Right ventricle myocardium inferior (tissue), 1 donor: ENCODE measurements around the gene GPX4. TPM values are rescaled to one million over a fixed set of nuclear protein-coding genes. Genes with fewer than 3 reads are reported as not detected.
"Not testable (repeated sequence)": the region's sequence is repeated elsewhere in the genome, so short reads cannot be mapped to it uniquely, and the experiment has no call there.

Experiments
- ATAC-seq: fragments of 200-7000 bp; cut with Tn5 transposase; one replicate; pipeline ENCODE4 v1.9.1; 2020; ENCODE audit warnings: mild to moderate bottlenecking, moderate library complexity
- DNase-seq: peaks from one replicate; pipeline ENCODE4 v3.0.0; 2021; ENCODE audit errors: missing footprints
- intact Hi-C: fragments of 100-400 bp; cut with DNase I; formaldehyde crosslinking; loops from one replicate; pipeline ENCODE4 v1.11.0; 2022
- total RNA-seq: library from RNA; stranded (reverse); fragmentation: NEBNext Ultra II Directional; extraction: Animal tissue kit (Norgen Biotek cat#: 25700); gene quantifications from one replicate; pipeline ENCODE4 v1.2.1, GENCODE V29; 2021
- donor health status: DM: no; HTN: yes; CAD: no; lungs with severe emphysema.

The GPX4 gene
- total RNA-seq, 1 donor from 2014 or later: 361 TPM

DNA sequence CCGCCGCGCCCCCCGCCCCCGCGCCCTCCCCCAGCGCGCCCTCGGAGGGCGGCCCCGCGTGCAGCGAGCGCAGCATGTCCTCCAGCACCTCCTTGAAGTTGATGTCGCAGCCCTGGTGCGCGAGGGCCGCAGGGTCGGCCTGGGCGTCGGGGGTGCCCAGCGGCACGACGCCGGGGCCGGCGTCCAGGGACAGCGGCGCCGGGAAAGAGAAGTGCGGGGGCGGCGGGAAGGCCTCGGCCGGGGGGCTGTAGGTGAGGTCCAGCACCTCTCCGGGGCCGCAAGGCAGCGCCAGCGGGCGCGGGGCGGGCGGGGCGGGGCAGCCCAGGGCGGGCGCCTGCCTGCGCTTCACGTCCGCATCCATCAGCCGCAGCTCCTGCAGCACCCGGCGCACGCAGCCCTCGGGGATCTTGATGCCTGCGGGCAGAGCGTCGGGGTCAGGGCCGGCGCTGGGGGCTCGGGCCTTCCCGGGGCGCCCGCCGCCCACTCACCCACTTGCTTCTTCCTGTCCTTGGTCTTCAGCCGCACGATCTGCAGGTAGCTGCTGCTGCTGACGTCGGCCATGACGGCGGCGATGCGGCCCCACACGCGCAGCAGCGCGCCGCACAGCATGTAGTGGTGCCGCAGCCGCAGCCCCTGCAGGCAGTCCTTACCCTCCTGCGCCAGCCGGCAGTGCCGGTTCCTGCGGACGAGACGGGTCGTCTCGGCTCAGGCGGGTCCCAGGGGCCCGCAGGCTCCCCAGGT lies 4.7 kb downstream of the GPX4 start:
- intact Hi-C loops: no loop called here
- ATAC-seq (no peak), DNase-seq (no peak)

DNA sequence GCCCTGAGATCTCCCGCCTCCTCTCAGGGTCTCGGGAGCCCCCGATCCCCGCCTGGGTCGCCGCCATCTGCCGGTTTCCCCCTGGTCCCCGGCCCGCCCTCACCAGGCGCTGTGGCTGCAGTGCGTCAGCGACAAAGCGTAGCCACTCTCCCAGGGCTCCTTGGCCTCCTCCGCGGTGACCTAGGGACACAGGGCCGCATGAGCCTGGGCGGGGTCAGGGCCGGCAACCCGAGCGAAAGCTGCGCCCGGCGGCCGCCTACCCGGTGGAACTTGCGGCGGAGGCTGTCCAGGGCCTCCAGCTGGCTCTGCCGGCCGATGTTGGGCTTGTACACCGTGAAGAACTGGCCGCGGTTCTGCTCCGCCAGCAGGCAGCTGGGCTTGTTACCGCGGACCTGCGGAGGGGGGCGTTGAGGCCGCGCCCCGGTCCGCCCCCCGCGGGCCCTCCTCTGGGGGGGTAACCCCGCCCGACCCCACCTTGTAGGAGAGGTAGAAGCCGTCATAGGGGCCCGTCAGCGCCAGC lies 5.3 kb downstream of the GPX4 start:
- intact Hi-C loops: no loop called here
- ATAC-seq: no peak
- no peak for DNase-seq

DNA sequence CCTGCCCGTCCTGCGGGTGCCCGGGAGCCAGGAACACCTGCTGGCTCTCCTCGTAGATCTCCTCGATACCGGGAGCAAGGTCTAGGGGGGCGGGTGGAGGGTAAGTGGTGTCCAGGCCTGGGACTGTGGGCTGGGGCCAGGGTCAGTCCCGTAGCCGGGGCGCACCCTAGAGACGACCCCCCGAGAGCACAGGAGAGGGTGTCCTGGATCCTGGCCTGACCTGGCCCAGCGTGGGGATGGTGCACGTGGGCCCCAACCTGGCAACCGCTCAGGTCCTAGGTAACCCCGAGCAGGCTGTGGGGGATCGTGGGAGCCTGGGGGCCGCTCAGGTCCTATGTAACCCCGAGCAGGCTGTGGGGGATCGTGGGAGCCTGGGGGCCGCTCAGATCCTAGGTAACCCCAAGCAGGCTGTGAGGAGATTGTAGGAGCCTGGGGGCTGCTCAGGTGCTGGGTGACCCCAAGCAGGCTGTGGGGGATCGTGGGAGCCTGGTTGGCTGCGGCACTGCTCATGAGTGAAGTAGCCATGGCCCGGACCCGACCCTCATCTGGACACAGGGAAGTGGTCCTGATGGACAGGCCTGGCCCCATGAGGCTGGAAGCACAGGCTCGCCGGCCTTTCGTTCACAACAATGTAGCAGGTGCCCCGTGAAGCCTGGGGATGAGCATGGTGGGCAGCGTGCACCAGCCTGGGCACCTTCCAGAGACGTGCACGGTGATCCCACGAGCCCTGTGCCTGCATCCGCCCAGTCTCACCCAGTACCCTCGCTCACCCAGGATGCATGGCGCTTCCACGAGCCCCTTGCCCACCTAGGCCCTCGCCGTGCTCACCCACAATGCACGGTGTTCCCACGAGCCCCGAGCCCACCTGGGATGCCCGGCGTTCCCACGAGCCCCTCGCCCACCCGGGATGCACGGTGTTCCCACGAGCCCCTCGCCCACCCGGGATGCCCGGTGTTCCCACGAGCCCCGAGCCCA lies 6.2 kb downstream of the GPX4 start:
- ATAC-seq (no peak), DNase-seq (no peak)
- intact Hi-C loops: loop anchor here (5.0 kb wide), 1 partner anchor 82 kb away; no protein-coding TSS in a partner anchor

DNA sequence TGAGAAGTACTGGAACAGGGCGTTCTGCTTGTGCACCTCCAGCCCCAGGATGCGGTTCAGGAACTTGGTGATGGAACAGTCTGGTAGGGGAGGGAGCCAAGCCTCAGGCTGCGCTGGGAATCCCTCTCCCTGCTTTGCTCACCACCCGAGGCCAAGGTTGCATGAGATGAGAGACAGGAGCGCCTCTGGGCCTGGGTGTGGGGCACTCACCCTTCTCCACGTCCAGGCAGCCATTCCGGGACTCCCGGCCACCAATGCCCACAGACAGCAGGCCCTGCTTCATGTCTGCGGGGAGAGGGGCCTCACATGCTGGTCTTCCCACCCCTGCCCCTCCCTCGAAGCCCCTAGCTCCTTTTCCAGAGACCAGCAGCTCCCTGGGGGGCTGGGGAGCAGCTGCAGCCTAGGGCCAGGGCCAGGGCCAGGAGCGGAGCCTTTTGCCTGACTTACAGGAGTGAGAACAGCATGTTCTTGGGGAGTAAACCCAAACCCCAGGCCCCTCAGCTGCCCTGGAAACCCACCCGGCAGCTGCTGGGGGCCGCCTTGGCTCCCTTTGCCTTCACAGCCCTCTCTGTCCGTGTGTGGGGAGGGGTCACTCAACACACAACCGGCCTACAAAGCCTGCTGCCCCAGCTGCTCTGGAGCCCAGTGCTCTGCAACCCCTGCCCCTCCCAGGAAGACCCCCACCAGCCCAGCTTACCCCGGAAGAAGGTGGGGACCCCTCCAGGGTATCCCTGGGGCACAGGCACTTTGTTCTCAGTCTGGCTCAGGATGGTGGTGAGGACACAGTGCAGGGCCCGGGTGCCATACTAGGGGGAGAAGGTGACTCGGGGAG lies 7.2 kb downstream of the GPX4 start:
- intact Hi-C loops: loop anchor here (5.0 kb wide), 1 partner anchor 81 kb away; no protein-coding TSS in a partner anchor
- ATAC-seq: no peak
- no peak for DNase-seq

DNA sequence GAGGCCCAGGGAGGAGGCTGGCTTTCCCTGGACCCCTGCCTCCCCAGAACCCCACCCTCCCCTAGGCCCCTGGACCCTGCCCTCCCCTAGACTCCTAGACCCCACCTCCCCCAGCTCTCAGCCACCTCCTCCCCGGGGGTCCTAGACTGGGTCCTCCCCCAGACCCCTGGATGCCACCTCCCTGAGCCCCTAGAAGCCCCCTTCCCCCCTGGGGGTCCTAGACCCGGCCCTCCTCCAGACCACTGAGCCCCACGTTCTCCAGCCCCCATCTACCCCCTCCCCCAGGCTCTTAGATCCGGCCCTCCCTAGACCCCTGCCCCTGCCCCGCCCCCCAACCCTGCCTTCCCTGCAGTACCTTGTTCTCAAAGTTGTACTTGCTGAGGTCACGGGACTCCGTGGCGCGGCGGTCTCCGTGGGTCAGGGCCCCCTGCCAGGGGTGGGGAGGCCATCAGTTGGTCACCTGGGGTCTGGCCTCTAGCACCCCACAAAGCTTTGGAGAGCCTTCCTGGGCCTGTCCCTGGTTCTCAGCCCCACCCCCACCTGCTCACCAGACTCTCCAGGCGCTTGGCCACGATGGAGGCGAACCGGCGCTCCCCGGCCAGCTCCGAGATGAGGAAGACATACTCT lies 8.0 kb downstream of the GPX4 start:
- DNase-seq: no peak
- ATAC-seq: no peak
- intact Hi-C loops: loop anchor here (2.0 to 5.0 kb wide), 2 partner anchors 81 to 129 kb away; partner anchors contain the start of gene ATP5F1D

DNA sequence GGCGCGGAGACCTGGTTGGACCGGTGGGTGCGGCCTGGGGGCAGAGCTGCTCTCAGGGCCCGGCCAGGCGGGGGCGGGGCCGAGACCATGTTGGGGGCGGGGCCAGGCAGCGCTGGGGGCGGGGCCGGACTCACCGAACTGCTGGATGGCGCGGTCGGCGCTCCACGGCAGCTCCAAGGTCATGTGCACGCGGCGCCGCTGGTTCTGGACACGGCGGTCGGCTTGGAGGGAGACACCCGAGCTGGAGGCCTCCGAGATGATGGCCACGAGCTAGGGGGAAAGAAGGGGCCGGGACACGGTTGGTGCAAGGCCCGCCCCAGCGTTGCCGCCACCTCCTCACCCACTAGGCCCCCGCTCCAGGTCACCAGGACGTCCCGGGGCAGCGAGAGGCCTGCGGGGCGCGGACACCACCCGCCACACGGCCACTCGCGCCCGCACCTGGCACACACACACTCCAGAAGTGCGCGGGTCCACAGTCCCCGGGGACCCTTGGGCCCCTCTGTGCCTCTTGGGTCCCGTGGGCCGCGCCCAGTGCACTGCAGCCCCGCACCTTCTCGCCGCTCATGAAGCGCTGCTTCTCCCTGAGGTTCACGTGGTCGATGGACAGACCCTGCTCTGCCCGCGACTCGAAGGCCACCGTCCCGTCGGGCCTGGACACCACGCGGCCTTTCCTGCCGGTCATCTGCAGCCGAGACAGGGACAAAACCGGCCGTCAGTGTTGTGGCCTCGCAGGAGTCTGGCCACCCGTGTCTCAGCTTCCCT lies 8.7 kb downstream of the GPX4 start:
- ATAC-seq (peak; percentile 26), DNase-seq (no peak)
- intact Hi-C loops: loop anchor here (2.0 to 5.0 kb wide), 2 partner anchors 80 to 128 kb away; partner anchors contain the start of gene ATP5F1D

DNA sequence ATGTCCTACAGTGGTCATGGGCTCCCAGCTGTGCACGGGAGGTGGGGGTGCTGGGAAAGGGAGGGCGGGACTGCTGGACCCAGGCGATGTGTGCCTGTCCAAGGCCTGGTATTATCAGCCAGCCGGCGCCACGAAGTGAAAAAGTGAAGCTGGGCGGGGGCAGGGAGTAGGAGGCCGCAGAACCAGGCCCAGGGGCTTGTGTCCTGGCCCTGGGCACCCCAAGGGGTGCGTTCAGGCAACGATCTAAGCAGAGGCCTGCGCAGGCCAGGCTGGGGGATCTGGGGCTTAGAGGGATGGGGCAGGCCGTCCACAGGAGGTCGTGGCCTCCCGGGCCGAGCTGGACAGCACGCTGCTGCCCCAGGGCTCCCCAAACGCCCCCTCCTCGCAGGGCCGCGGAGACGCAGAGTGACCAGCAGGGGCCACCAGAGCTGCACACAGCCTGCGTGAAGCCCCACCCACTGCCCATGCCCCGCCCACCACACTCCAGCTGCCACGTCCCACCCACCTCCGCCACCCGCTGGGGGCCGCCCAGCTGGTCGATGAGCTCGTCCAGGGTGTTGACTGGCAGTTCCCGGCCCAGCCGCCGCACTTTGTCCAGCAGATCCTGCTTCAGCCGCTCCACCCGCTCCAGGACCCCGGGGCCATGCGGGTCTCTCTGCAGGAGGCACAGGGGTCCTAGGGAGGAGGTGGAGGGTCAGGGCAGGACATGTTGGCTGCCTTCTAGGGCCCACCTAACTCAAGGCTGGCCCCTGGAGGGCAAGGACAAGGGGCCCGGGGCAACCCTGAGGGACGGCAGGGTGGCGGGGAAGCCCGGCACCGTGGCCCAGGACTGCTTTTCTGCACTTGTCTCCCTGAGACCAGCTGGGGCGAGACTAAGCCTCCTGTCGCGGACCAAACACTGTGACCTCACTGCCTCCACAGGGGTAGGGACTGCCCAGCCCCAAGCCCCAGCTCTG lies 9.5 kb downstream of the GPX4 start:
- ATAC-seq (peak; percentile 94), DNase-seq (peak; percentile 97)
- intact Hi-C loops: loop anchor here (2.0 to 5.0 kb wide), 2 partner anchors 79 to 127 kb away; partner anchors contain the start of gene ATP5F1D

DNA sequence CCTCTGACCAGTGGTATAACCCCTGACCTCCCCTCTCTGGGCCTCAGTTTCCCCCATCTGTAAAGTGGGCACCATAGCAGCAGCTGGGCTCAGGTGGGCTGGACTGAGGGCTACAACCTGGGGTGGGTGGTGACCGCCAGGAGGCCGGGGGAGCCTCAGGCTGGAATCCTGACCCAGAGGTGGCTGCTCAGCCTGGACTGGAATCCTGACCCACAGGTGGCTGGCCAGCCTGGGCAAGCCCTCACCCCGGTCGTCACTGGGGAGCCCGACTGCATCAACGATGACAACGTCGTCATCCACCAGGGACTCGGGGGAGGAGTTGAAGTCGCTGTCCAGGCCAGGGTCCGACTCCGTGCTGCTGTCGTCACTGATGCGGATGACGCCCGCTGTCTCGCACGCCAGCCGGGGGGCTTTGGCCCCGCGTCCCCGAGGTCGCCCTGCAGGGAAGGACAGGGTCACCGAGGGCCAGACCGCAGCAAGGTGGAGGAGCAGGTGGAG lies 10.2 kb downstream of the GPX4 start:
- no peak for DNase-seq
- intact Hi-C loops: loop anchor here (2.0 to 5.0 kb wide), 2 partner anchors 78 to 127 kb away; partner anchors contain the start of gene ATP5F1D
- no peak for ATAC-seq

DNA sequence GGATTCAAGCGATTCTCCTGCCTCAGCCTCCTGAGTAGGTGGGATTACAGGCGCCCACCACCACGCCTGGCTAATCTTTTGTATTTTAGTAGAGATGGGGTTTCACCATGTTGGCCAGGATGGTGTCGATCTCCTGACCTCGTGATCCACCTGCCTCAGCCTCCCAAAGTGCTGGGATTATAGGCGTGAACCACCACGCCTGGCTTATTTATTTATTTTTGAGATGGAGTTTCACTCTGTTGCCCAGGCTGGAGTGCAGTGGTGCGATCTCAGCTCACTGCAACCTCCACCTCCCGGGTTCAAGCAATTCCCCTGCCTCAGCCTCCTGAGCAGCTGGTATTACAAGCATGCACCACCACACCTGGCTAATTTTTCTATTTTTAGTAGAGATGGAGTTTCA lies 10.9 kb downstream of the GPX4 start:
- not testable (repeated sequence) for ATAC-seq, DNase-seq
- intact Hi-C loops: loop anchor here (5.0 kb wide), 1 partner anchor 78 kb away; no protein-coding TSS in a partner anchor

DNA sequence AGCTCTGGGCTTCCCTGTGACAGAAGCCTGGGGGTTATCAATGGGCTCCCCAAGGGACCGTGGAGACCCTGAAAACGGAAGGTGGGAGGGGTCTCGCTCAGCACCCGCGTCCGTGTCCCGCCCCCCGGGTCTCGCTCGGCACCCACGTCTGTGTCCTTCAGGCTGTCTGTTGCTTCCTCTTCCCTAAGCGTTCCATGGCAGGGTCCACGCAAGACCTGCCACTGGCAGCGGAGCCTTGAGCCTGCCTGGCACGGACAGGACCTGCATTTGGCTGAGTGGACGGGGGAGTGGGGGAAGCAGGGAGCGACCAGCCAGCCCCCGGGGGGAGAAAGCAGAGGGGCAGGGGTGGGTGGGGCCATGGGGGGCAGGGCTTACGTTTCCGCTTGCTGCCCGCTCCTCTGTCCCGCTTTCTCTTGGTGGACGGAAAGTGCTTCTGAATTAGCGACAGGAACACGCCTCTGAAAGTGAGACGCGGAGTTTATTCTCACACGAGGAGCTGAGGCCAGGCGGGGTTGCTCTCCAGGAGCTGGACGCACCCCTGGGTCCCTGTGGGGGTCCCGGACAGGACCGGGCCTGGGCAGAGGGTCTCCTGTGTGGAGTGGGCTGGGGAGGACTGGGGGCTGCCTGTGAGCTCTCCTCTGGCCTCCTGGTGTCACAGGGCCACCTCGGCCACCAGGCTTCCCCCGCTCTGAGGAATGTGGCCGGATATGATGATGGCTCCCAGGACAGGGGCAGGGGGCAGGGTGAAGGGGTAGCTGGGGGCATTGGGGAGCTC lies 12.0 kb downstream of the GPX4 start:
- intact Hi-C loops: no loop called here
- no peak for ATAC-seq
- no peak for DNase-seq

DNA sequence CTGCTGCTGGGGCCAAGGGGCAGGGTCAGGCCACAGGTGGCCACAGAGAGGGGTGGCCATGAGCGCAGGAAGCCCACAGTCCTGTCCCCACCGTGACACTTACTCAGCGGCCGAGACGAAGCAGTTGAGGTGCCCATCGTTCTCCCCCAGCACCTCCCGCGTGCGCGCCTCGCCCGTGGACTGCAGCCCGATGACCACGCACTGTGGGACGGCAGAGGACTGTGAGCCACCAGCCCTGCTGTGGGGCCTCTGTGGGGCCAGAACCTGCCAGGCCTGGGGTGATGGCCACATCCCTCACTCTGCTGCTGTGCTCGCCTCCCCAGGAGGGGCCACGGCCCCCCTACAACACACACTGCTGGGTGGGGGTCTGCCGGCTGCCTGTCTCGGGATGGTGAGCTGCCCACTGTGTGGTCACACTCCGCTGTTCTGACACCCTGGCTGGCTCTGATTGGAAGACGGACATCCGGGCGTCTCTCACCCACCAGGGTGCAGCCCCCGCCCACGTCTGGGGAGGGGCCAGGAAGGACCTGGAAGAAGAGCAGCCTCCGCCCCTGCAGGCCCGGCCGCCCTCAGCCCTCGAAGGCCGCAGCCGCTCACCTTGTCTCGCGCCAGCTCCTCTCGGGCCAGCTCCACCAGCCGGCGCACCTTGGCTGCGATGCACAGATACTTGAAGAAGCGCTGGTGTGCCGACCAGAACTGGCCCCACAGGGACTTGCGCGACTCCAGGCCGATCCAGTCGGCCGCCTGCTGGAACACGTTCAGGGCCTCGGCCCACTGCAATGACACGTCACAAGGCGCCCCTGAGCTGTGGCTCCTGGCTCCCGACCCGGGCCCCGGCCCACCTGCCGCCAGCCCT lies 13.2 kb downstream of the GPX4 start:
- ATAC-seq (no peak), DNase-seq (no peak)
- intact Hi-C loops: no loop called here

DNA sequence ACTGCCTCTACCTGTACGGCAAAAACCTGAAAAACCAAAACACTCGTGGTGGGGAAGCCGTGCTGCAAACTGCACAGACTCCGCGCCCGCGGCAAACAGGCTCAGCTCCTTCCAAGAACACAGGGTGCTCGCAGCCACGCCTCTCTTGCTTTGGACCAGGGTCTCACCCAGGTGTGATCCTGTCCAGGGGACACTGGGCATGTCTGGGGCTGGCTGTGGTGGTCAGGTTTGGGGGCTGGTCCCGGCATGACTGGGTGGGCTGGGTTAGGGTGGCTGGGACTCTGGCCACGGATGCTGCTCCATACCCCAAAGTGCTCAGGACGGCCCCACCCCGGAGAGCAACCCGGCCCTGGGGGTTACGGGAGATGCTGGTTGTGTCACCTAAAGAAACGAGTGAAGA lies 13.9 kb downstream of the GPX4 start:
- DNase-seq: no peak
- no peak for ATAC-seq
- intact Hi-C loops: no loop called here

DNA sequence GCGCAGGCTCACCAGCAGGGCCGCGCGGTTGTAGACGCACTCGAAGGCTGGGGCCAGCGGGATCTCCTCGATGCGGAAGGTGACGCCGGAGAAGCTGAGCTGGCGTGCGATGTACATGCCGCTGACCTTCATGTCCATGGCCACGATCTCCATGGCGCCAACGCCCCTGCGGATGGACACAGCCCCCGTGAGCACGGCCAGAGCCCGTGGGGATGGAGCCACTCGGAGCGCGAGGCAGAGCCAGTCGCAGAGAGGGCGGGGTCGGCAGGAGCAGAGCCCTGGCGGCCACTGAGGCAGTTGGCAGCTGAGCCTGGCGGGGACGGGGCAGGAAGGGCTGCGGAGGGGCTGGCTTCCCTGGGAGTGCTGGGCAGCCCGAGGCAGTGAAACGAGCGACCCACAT lies 15.2 kb downstream of the GPX4 start:
- intact Hi-C loops: no loop called here
- ATAC-seq (no peak), DNase-seq (no peak)

DNA sequence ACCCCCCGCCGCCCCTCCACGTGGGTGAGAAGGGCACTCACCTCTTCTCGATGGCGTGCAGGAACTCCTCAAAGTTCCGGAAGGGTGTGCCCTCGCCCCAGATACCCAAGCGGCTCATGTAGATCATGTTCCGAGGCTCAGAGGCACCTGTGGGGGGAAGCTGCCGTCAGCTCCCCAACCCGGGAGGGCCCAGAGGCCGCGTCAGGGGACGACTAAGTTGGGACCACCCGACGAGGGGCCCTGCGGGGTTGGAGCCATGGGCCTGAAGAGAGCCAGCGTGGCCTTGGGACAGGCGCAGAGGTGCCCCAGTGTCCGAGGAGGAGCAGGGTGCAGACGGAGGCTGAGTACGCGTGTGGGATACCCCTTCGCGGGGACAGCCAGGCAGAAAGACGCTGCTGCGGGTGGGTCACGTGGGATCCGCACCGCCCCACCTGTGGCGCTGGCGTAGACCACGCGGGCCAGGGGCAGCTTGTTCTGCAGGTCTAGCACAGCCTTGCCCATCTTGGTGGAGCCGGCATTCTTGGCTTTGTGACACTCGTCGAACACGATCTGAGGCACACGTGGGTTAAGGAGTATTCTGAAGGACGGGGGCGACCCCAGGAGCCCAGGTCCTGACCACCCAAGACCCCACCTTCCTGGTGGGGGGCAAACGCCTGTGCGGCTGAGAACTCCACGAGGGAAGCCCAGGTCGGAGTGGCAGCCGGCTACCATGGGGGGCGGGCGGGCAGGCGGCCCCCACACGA lies 15.9 kb downstream of the GPX4 start:
- ATAC-seq: no peak
- DNase-seq: peak; percentile 40
- intact Hi-C loops: no loop called here
